Measurements from ENCODE around the gene TMEM40.
A peak's percentile ranks its signal among the peaks of the same experiment; 100 is the strongest.
"Not testable (repeated sequence)": the region's sequence is repeated elsewhere in the genome, so short reads cannot be mapped to it uniquely, and the experiment has no call there.

The TMEM40 gene

GRCh38 chr3:12710062-12710461 is 49.0 kb downstream of the TMEM40 start:
- no peak for DNase-seq

DNA sequence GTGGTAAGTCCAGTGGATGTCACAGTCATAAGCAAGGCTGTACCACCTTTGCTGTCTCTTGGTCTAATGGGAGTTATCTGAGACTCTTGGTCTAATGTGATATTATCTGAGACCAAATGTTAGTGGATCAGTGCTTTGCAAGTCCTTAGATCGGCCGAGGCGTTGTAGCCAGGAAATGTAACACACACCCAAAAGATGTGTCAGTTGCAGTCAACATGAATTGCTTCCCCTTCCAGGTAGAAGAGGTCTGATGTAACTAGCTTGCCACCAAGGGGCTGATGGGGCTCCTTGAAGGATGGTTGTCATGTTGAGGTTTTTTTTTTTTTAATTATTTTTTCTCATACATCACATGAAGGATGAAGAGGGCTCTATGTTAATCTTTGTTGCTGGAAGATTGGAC is 49.7 kb downstream of the TMEM40 start:
- DNase-seq, result no peak

DNA sequence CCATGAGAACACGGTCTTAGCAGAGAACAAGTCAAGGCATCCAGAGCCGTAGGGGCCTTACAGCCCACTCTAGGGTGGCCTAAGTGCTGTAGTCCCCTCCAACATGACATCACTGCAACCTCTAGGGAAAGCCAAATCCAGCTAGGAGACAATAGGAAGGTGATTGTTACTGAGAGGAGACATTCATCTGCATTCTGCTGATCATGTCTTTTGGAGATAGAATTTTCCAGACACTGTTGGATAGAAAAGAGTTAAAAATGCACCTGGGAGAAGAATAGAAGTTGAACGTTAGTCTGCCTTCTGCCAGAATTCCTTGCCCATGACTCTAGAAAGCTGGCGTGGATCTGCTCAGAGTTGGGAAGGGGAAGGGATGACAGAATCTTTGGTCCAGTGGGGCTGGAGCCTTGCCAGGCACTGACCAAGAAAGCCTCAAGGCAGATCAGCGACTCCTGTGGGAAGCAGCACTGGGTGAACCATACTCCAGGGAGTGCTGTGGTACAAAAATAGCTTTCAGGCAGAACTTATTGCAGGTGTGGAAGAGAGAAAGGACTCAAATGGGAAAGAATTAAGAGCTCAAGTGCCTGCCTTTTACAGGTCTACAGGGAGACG is 50.4 kb downstream of the TMEM40 start:
- DNase-seq, result no peak

GRCh38 chr3:12707449-12707848 is 51.6 kb downstream of the TMEM40 start:
- DNase-seq, result no peak

DNA sequence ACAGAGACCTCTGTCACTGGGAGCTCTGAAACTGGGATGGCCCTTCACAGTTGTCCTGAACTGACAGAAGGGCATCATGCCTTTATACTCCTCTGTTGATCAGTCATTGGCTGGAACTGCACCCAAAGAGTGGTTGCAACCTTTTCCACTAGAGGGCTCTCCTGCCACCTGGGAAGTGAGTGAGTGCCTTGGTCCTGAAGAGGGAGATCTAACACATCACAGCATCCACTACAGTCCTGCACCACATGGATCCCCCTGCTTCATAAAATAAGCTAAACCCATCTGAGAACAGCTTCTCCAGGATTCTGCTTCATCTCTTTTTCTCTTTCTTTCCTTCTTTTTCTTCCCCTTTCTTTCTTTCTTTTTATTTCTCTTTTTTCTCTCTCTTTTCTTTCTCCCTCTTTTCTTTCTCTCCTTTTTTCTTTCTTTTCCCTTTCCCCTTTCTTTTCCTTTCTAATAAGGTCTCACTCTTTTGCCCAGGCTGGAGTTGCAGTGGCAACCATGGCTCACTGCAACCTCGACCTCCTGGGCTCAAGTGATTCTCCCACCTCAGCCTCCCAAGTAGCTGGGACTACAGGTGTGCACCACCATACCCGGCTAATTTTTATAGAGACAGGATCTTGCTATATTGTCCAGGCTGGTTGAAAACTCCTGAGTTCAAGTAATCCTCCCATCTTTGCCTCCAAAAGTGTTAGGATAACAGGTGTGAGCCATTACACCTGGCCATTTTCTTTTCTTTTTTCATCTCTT is 52.4 kb downstream of the TMEM40 start:
- DNase-seq, result peak; percentile 82 to 86 (median 83)

GRCh38 chr3:12705981-12706380 is 53.1 kb downstream of the TMEM40 start:
- DNase-seq, result no peak

- DNase-seq, result no peak
These were observed 53.6 kb downstream of the TMEM40 start for GRCh38 chr3:12705374-12705926.

GRCh38 chr3:12702501-12702900 is 56.6 kb downstream of the TMEM40 start:
- no peak for DNase-seq

- DNase-seq, result not testable (repeated sequence)
These were observed 57.5 kb downstream of the TMEM40 start for GRCh38 chr3:12701601-12702000.

- no peak for DNase-seq
These were observed 58.3 kb downstream of the TMEM40 start for GRCh38 chr3:12700800-12701199.

DNA sequence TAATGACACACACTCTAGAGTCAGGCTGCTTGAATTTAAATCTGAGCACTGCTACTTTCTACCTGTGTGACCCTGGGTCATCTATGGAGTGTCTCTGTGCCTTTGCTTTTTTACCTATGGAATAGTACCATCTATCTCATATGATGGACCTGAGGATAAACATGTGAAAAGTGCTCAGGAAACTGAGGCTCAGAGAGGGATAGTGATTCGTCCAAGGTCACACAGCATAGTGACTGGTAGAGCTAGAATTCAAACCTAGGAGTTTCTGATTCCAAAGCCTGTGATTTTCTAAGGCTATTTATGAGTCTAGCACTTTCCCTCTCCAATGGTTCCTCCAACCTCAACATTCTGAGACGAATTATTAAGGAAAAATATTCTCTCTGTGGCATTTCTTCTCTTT is 63.1 kb downstream of the TMEM40 start:
- DNase-seq, result no peak

DNA sequence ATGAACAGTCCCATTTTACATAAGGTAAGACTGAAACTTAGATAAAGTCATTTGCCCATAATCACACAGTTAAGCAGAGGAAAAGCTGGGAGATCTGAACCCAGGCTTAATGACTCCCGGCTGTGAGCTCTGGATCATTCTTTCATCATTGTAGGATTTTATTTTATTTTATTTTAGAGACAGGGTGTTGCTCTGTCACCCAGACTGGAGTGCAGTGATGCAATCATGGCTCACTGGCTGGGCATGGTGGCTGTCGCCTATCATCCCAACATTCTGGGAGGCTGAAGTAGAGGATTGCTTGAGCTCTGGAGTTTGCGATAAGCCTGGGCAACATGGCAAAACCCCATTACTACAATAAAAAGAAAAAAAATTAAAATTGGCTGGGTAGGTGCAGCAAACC is 63.9 kb downstream of the TMEM40 start:
- no peak for DNase-seq

DNA sequence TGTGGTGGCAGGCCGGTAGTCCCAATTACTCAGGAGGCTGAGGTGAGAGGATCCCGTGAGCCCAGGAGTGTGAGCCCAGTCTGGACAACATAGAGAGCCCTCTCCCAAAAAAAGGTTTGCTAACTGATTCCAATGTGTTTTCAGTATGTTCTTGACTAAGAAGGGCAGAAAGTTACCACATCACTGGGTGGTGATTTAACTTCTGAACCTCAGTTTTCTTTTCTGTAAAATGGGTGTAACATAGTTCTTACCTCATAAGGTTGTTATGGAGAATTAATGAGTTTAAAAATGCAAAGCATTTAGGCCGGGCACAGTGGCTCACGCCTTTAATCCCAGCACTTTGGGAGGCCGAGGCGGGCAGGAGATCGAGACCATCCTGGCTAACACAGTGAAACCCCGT is 66.6 kb downstream of the TMEM40 start:
- no peak for DNase-seq

- no peak for DNase-seq
These were observed 68.9 kb downstream of the TMEM40 start for GRCh38 chr3:12689997-12690711.

GRCh38 chr3:12687948-12688347 is 71.1 kb downstream of the TMEM40 start:
- DNase-seq, result no peak

- no peak for DNase-seq
These were observed 73.0 kb downstream of the TMEM40 start for GRCh38 chr3:12686096-12686495.
